ENCODE measurements around the gene PPP2CA.

Gene PPP2CA

GRCh38 chr5:134176511-134177368 lies 49.1 kb downstream of the PPP2CA start, which contains the start of gene SKP1:
SKP1 (minus strand) TSS chr5:134176950; CDS start chr5:134174022, 2,928 bp downstream.
- peak within 1 kb of the TSS; percentile 64 for H3K4me3 ChIP-seq (ENCODE audit: control insufficient read depth, low read depth, low read length)
- DNase-seq (ENCODE audit: low read depth) = peak; percentile 72
- no peak for TF ChIP-seq CTCF (conservative IDR thresholded peaks at IDR 0.05; ENCODE audit: control insufficient read depth, insufficient read depth, low read depth, low read length)

DNA sequence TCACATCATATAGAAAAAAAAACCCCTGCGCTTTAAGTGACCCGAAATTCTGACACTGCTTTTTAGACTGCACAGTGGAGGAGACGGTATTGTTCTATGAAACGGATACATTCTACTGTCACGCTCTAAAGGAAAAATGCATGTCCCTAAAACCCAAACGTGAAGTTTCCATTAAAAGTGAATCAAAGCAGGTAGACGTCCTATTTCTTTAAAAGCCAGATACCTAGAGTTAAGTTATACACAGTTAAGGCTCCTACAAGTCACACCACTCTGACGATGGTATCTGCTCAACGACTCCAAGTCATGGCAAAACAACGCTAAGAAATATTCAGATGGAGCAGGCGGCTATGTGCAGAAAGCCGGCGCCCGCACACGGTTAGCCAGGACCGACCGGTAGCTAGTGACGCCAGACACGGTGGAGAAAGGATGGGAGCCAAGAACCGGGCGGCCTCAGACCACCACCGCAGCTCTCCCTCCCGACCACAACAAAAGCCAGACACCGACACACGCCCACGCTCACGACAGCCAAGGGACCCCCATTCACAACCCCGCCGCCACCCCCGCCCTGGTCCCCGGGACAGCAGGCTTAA lies 49.9 kb downstream of the PPP2CA start:
- DNase-seq (ENCODE audit: low read depth) = peak; percentile 20
- no peak for TF ChIP-seq CTCF (conservative IDR thresholded peaks at IDR 0.05; ENCODE audit: control insufficient read depth, insufficient read depth, low read depth, low read length)
- H3K4me3 ChIP-seq (ENCODE audit: control insufficient read depth, low read depth, low read length) = peak overlapping the region; percentile 64

GRCh38 chr5:134174841-134175839 lies 50.7 kb downstream of the PPP2CA start:
- TF ChIP-seq CTCF (conservative IDR thresholded peaks at IDR 0.05; ENCODE audit: control insufficient read depth, insufficient read depth, low read depth, low read length) = no peak
- H3K4me3 ChIP-seq (ENCODE audit: control insufficient read depth, low read depth, low read length) = peak overlapping the region; percentile 64
- peak; percentile 65 for DNase-seq (ENCODE audit: low read depth)

DNA sequence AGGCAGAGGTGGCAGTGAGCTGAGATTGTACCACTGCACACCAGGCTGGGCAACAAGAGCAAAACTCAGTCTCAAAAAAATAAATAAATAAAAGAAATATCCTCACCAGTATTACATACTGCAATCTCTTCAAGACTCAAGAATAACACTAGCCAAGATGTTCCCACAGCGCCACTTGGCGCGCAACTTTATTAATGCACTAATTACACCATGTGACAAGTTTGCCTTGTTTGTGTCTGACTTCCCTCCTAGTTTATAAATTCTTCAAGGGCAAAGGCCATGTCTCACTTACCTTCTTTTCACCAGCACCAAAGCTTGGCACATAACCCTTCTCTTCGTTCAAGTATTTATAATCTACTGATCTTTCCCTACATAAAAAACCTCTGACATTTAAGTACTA lies 53.9 kb downstream of the PPP2CA start:
- no peak for DNase-seq (ENCODE audit: low read depth)
- no peak for TF ChIP-seq CTCF (conservative IDR thresholded peaks at IDR 0.05; ENCODE audit: control insufficient read depth, insufficient read depth, low read depth, low read length)

GRCh38 chr5:134162592-134162991 lies 63.3 kb downstream of the PPP2CA start:
- TF ChIP-seq CTCF (conservative IDR thresholded peaks at IDR 0.05; ENCODE audit: control insufficient read depth, insufficient read depth, low read depth, low read length) = no peak
- H3K4me3 ChIP-seq (ENCODE audit: control insufficient read depth, low read depth, low read length) = no peak overlapping the region
- no peak for DNase-seq (ENCODE audit: low read depth)

More for the DNA sequence above, 53.9 kb downstream of the PPP2CA start:
- no peak overlapping the region for H3K4me3 ChIP-seq (ENCODE audit: control insufficient read depth, low read depth, low read length)
